Heart right ventricle (tissue), 16 donors: ENCODE measurements around the gene SLIT1. TPM values are rescaled to one million over a fixed set of nuclear protein-coding genes. Genes with fewer than 3 reads are reported as not detected.

ENCODE experiments used
- ATAC-seq, 8 donors: fragments of 200-7000 bp; cut with Tn5 transposase; one replicate each; pipeline ENCODE4 v1.9.1; 2020; ENCODE audit warnings: mild to moderate bottlenecking in 8 of 8, moderate library complexity in 8 of 8, moderate number of reproducible peaks in 1 of 8
- DNase-seq, 2 donors: peaks; one replicate each; pipeline ENCODE4 v3.0.0-alpha.2; 2020
- H3K27ac ChIP-seq, 10 donors: fragments of 200-600 bp; sonication (generic) in 2 of 10; one replicate each; pipeline versions ENCODE4 v1.5.0 to v1.8.0; 2020 to 2022; ENCODE audit warnings: mild to moderate bottlenecking in 3 of 10
- H3K27me3 ChIP-seq, 7 donors: fragments of 200-600 bp; one replicate each; pipeline ENCODE4 v1.8.0; 2021 to 2022; ENCODE audit warnings: mild to moderate bottlenecking in 2 of 7
- H3K36me3 ChIP-seq, 9 donors: fragments of 200-600 bp; sonication (generic) in 1 of 9; one replicate each; pipeline versions ENCODE4 v1.5.0 to v1.8.0; 2020 to 2022; ENCODE audit warnings: mild to moderate bottlenecking in 2 of 9
- H3K4me1 ChIP-seq, 9 donors: fragments of 200-600 bp; sonication (generic) in 1 of 9; one replicate each; pipeline versions ENCODE4 v1.5.0 to v1.8.0; 2020 to 2022; ENCODE audit warnings: mild to moderate bottlenecking in 4 of 9
- H3K4me3 ChIP-seq, 10 donors: fragments of 200-600 bp; sonication (generic) in 2 of 10; one replicate each; pipeline versions ENCODE4 v1.5.0 to v1.8.0; 2020 to 2022; ENCODE audit warnings: mild to moderate bottlenecking in 7 of 10, moderate library complexity in 2 of 10
- H3K9me3 ChIP-seq, 11 donors: fragments of 200-600 bp in 10 of 11; sonication (generic) in 2 of 11; one replicate each; pipeline versions ENCODE4 v1.5.0 to v1.8.0; 2013 to 2022; ENCODE audit warnings: mild to moderate bottlenecking in 2 of 11, control low read depth in 1 of 11, moderate library complexity in 1 of 11
- WGBS, 2 donors: extraction: QIAGEN DNeasy Blood & Tissue Kit; methylation state at CpG; one replicate each; pipeline ENCODE4 v1.1.7; 2013; ENCODE audit warnings: inconsistent platforms in 1 of 2; 5-methylcytosine and 5-hydroxymethylcytosine counted together
- intact Hi-C, 10 donors: fragments of 100-400 bp; cut with DNase I; formaldehyde crosslinking; loops; one replicate each; pipeline versions ENCODE4 v1.11.1 to v1.14.2; 2022
- polyA plus RNA-seq, 2 donors: library from polyadenylated mRNA; stranded (reverse); fragments of 200-250 nt; gene quantifications; one replicate each; pipeline ENCODE4 v1.2.3, GENCODE V29; 2013
- total RNA-seq, 10 donors: library from RNA; stranded (reverse); fragmentation: NEBNext Ultra II Directional in 3 of 10; extraction: Animal tissue kit (Norgen Biotek cat#: 25700) in 3 of 10; gene quantifications; one replicate each; pipeline versions ENCODE4 v1.2.1 to v1.2.4, GENCODE V29; 2021 to 2023
- TF ChIP-seq, protein P1 (sequence below), 9 donors: fragments of 200-600 bp; sonication (generic) in 2 of 9; IDR thresholded peaks; one replicate each; pipeline versions ENCODE4 v1.5.0 to v1.8.0; 2021 to 2022; ENCODE audit warnings: antibody characterized with exemption in 9 of 9, mild to moderate bottlenecking in 5 of 9, moderate library complexity in 1 of 9
- donor health status: Arrhythmogenic right ventricular cardiomyopathy.
- donor health status: ischemic (EF 13 %, LVEDD 7.1; RV severe dilation, severe dysfunction).
- donor health status: healthy with polysubstance abuse.
- donor health status: DM: no; HTN: yes; CAD: no.
- donor health status: DM: no; HTN: no; CAD: no.
- donor health status: ischemic (EF 25% LVEDD 6.9; RV normal size, moderate dysfunction).
- donor health status: ischemic (EF 25% LVEDD 5.7; RV mildly dilated, moderate dysfunction).
- donor health status: healthy.
- donor health status: DM: yes; HTN: yes; CAD: no.
- donor health status: Ischemic cardiomyopathy.
- donor health status: ischemic (EF 35%, LVEDD 5.7; RV mildly dilated, moderate dysfunction).
- donor health status: nonischemic (EF 11% LVEDD 7.7; RV severe dilation, severe dysfunction).
- donor health status: DM: yes; HTN: yes; CAD: no.
- donor health status: PGD.
- donor health status: ischemic (EF 29% LVEDD 5.4; RV normal size, mild dysfunction).
- donor health status: nonischemic (EF 23%, LVEDD 6.1; RV moderate dilation, normal function).

Gene SLIT1
- total and polyA plus RNA-seq, 12 donors = 0.04 to 0.31 (median 0.13) TPM; not detected in 1

DNA sequence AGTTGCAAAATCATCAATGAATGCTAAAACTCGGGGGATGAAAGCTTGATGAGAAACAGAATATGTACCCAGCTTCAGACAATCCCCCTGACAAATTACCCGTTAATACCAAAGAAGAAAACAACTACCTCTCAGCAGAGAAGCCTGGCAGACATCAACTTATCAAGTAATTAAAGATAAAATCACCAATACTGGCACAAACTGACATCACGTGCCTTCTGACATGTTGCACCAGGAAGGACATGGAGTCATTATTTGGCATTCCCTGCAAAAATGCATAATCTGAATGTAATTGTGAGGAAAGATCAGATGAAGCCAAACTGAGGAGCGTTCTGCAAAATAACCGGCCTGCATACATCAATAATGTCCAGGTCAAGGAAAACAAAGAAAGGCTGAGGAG lies 7.7 kb downstream of the SLIT1 start:
- intact Hi-C loops = no loop called here
- Histone ChIP-seq H3K9me3 (no peaks in the 10 kb centered on the region), H3K4me3 (no peak overlapping the region), H3K27ac (no peak overlapping the region), H3K36me3 (no peaks in the 10 kb centered on the region), H3K4me1 (peaks cover 0 to 6% (median 2%) of the 10 kb centered on the region in 9 donors), H3K27me3 (peaks cover 0 to 55% (median 52%) of the 10 kb centered on the region in 7 donors)
- WGBS, 2 donors = 60 to 73% methylated on average over 5 of the region's 5 CpGs
- ATAC-seq (no peak), DNase-seq (no peak)
- TF ChIP-seq, protein P1, sequence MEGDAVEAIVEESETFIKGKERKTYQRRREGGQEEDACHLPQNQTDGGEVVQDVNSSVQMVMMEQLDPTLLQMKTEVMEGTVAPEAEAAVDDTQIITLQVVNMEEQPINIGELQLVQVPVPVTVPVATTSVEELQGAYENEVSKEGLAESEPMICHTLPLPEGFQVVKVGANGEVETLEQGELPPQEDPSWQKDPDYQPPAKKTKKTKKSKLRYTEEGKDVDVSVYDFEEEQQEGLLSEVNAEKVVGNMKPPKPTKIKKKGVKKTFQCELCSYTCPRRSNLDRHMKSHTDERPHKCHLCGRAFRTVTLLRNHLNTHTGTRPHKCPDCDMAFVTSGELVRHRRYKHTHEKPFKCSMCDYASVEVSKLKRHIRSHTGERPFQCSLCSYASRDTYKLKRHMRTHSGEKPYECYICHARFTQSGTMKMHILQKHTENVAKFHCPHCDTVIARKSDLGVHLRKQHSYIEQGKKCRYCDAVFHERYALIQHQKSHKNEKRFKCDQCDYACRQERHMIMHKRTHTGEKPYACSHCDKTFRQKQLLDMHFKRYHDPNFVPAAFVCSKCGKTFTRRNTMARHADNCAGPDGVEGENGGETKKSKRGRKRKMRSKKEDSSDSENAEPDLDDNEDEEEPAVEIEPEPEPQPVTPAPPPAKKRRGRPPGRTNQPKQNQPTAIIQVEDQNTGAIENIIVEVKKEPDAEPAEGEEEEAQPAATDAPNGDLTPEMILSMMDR (IDR thresholded peaks at IDR 0.05) = no peak

DNA sequence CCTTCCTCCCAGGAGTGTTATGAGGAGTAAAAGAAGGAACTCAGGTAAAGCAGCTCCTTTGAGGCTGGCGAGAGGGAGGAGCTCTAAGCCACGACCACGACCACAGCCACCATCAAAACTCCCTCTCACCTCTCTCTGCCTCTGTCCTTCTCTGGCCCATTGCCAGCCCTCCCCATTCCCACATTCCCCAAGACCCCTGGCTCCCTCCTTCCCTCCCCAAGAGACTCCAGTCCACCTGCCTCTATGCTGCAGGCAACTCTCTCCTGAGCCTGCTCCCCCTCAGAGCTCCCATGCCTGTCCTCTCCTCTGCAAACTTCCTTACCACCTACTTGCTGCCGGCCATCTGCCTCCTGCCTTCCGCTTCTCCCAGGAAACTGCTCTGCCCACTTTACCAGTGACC lies 9.5 kb downstream of the SLIT1 start:
- Histone ChIP-seq H3K9me3 (no peaks in the 10 kb centered on the region), H3K4me1 (peaks cover 0 to 6% (median 2%) of the 10 kb centered on the region in 9 donors), H3K27ac (no peak overlapping the region), H3K27me3 (peaks cover 0 to 55% (median 47%) of the 10 kb centered on the region in 7 donors), H3K36me3 (no peaks in the 10 kb centered on the region), H3K4me3 (no peak overlapping the region)
- intact Hi-C loops = no loop called here
- DNase-seq (no peak), ATAC-seq (no peak)
- TF ChIP-seq, protein P1 (IDR thresholded peaks at IDR 0.05) = no peak
- WGBS, 2 donors = 80 to 82% methylated on average over 5 of the region's 5 CpGs

DNA sequence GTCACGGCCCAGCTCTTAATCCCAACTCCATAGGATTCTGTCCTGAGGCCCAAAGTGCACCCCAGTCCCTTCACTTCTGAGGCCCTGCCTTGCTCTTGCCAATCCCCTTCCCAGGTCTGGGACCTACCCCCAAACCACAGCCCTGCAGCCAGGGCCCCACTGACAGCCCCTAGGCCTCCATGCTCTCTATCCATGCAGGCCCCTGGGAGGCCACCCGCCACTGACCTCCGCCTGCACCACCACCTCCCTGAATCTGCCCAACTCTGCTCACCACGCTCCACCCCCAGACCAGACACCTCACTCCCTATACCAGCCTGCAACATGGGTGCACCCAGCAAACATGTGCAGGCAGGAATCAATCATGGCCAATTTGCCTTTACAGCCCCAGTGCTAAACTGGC lies 10.2 kb downstream of the SLIT1 start:
- Histone ChIP-seq H3K27ac (no peak overlapping the region), H3K27me3 (peaks cover 0 to 55% (median 48%) of the 10 kb centered on the region in 7 donors), H3K4me3 (no peak overlapping the region), H3K9me3 (no peaks in the 10 kb centered on the region), H3K36me3 (no peaks in the 10 kb centered on the region), H3K4me1 (peaks cover 0 to 6% (median 2%) of the 10 kb centered on the region in 9 donors)
- DNase-seq (no peak), ATAC-seq (no peak)
- TF ChIP-seq, protein P1 (IDR thresholded peaks at IDR 0.05) = no peak
- intact Hi-C loops = no loop called here
- 96 to 100% methylated on average over 4 of the region's 4 CpGs for WGBS, 2 donors

DNA sequence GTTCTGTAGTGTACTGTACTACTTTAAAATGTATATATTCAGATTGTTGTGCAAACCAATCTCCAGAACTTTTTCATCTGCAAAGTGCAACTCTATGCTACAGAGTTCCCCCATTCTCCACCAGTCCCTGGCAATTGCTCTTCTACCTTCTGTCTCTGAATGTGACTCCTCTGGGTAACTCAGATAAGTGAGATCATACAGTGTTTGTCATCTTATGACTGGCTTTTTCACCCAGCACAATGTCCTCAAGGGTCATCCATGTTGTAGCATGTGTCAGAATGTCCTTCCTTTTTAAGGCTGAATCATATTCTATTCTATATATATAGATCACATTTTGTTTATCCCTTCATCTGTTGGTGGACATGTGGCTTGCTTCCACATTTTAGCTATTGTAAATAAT lies 10.8 kb downstream of the SLIT1 start:
- Histone ChIP-seq H3K4me1 (peaks cover 0 to 10% (median 1%) of the 10 kb centered on the region in 9 donors), H3K36me3 (no peaks in the 10 kb centered on the region), H3K4me3 (no peak overlapping the region), H3K9me3 (no peaks in the 10 kb centered on the region), H3K27ac (no peak overlapping the region), H3K27me3 (peaks cover 0 to 51% (median 41%) of the 10 kb centered on the region in 7 donors)
- DNase-seq (no peak), ATAC-seq (no peak)
- TF ChIP-seq, protein P1 (IDR thresholded peaks at IDR 0.05) = no peak
- intact Hi-C loops = no loop called here
